SH-SY5Y (cell line): ENCODE data around the gene LAMC2.

Experiments used
- GATA2 ChIP-seq: IDR thresholded peaks from 2 replicates; pipeline ENCODE4 v1.6.1; 2011; ENCODE audit warnings: mild to moderate bottlenecking, low read depth, low read length
- GATA3 ChIP-seq: IDR thresholded peaks from 2 replicates; pipeline ENCODE4 v1.6.1; 2011; ENCODE audit warnings: low read depth, mild to moderate bottlenecking, low read length, moderate library complexity

DNA sequence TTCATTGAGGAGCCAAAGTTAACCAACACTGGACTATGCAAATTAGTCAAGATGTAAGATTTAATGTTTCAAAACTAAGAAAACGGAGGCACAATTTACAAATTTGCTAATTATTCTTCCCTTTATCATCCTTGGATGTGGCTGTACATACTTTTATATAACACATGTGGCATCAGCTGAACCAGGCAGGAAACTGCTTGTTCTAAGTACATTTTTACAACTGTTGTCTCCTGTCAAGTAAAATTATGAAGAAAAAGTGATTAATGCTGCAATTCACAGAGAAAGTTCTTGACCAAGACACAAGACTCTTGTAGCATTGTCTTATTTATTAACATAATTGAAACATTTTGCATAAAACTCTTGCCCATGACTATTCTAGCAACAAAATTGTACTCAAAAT, 61.9 kb downstream of the LAMC2 start:
- TF ChIP-seq GATA2 (no peak), GATA3 (no peak)
